Testis (tissue), 2 donors: ENCODE data around the gene DPF1.

ENCODE experiments used
- POLR2A ChIP-seq: fragments of 450-650 bp; IDR thresholded peaks from one replicate; pipeline ENCODE4 v1.6.1; 2017; ENCODE audit warnings: antibody characterized with exemption, mild to moderate bottlenecking, moderate library complexity
- TF ChIP-seq, protein P1 (sequence below), 3 experiments: fragments of 450-650 bp in 2 of 3; fragments of 200-600 bp in 1 of 3; sonication (generic) in 1 of 3; IDR thresholded peaks; one replicate each; pipeline ENCODE4 v1.5.1; 2016 to 2019; ENCODE audit warnings: antibody characterized with exemption in 3 of 3, mild to moderate bottlenecking in 2 of 3, moderate library complexity in 1 of 3

DNA sequence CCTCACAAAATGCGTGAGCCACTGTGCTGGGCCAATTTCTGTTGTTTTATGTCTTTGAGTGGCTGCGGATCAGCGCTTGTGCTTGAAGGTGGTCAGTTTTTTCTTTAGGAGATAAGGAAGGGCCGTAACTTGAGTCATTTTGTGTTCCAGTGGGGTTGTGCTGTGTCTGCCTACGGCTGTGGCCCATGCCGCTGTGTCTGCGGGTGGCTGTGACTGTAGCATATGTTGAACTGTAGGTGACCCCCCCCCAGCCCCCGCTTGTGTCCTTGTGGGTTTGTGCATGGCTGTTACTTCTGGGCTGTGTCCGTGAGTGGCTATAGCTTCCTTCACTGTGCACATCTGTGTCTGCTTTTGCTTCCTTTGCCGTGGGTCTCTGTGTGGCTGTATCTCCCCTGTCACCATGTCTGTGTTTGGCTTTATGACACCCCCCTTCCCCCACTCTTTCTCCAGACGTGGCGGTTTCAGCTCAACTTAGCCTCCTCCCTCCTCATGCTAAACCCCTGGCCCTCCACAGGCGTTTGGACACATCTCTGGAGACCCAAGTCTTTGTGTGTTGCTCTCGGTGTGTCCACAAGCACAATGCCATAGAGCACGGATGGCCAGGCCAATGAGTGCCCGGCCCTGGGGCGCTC lies 31.5 kb upstream of the DPF1 start:
- TF ChIP-seq, protein P1, sequence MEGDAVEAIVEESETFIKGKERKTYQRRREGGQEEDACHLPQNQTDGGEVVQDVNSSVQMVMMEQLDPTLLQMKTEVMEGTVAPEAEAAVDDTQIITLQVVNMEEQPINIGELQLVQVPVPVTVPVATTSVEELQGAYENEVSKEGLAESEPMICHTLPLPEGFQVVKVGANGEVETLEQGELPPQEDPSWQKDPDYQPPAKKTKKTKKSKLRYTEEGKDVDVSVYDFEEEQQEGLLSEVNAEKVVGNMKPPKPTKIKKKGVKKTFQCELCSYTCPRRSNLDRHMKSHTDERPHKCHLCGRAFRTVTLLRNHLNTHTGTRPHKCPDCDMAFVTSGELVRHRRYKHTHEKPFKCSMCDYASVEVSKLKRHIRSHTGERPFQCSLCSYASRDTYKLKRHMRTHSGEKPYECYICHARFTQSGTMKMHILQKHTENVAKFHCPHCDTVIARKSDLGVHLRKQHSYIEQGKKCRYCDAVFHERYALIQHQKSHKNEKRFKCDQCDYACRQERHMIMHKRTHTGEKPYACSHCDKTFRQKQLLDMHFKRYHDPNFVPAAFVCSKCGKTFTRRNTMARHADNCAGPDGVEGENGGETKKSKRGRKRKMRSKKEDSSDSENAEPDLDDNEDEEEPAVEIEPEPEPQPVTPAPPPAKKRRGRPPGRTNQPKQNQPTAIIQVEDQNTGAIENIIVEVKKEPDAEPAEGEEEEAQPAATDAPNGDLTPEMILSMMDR (IDR thresholded peaks at IDR 0.05) = no peak
- TF ChIP-seq POLR2A = no peak
